K562 (cell line): Measurements from ENCODE around the gene ATP5PB. TPM values are rescaled to one million over a fixed set of nuclear protein-coding genes. Genes with fewer than 3 reads are reported as not detected.

Source experiments
- ATAC-seq: fragments of 200-7000 bp; cut with Tn5 transposase; 3 replicates; pipeline ENCODE4 v1.9.1; 2020; ENCODE audit warnings: moderate library complexity
- BruUV-seq: library from RNA; stranded (reverse); fragments of 400-500 nt; replicated peaks from 2 replicates; lab custom pipeline; 2021; lab: Mats Ljungman, UMichigan
- CTCF ChIA-PET: fragments of 300-600 bp; formaldehyde crosslinking; extraction: SDS; loops from one replicate; lab custom pipeline; 2021; ENCODE audit warnings: low intra/inter-chr PET ratio; lab: Yijun Ruan, JAX
- POLR2A ChIA-PET: fragments of 300-600, 350-650 bp; sonication (Branson Sonifier 250); formaldehyde crosslinking; extraction: SDS; loops from one replicate; lab custom pipeline; 2021; ENCODE audit warnings: antibody characterized with exemption, inconsistent platforms; lab: Yijun Ruan, JAX
- DNase-seq, 4 experiments: peaks; one replicate each; pipeline versions ENCODE4 v3.0.0 to v3.0.0-alpha.2; 2011 to 2018; ENCODE audit warnings: low spot score in 3 of 4, mixed read lengths in 3 of 4; ENCODE audit errors: extremely low read depth in 1 of 4
- FAIRE-seq: peaks from 2 replicates; lab custom pipeline; 2011; peaks lifted over from hg19 to GRCh38; lab: Jason Lieb, UNC
- H2AFZ ChIP-seq: 2 replicates; pipeline ENCODE4 v1.6.0; 2011; ENCODE audit warnings: low read depth, low read length, control low read depth, inconsistent platforms
- H3K27ac ChIP-seq: fragments of 200-600 bp; 3 replicates; pipeline ENCODE4 v1.8.0; 2011; ENCODE audit warnings: low read depth, mild to moderate bottlenecking, control low read depth, inconsistent platforms, low read length, moderate library complexity, mixed read lengths; ENCODE audit errors: extremely low read depth
- H3K27me3 ChIP-seq, 2 experiments: fragments of 300-600 bp in 1 of 2; 2 replicates in 1 of 2; 3 replicates in 1 of 2; pipeline versions ENCODE4 v1.6.0 to v1.8.0; 2011; ENCODE audit warnings: inconsistent platforms in 2 of 2, low read length in 2 of 2, mild to moderate bottlenecking in 1 of 2, mixed read lengths in 1 of 2, moderate library complexity in 1 of 2; ENCODE audit not compliant: control insufficient read depth in 2 of 2, insufficient read depth in 2 of 2
- H3K36me3 ChIP-seq: fragments of 300-600 bp; 3 replicates; pipeline ENCODE4 v1.8.0; 2011; ENCODE audit warnings: mild to moderate bottlenecking, low read length, inconsistent platforms; ENCODE audit not compliant: control insufficient read depth, insufficient read depth
- H3K4me1 ChIP-seq, 2 experiments: fragments of 200-600 bp in 1 of 2; replicated peaks in 1 of 2; 2 replicates in 1 of 2; 3 replicates in 1 of 2; pipeline versions ENCODE4 v1.5.1 to v1.8.0; 2011; ENCODE audit warnings: inconsistent platforms in 2 of 2, low read length in 2 of 2, mild to moderate bottlenecking in 1 of 2, mixed read lengths in 1 of 2, moderate library complexity in 1 of 2; ENCODE audit not compliant: control insufficient read depth in 2 of 2, insufficient read depth in 2 of 2
- H3K4me2 ChIP-seq: 2 replicates; pipeline ENCODE4 v1.6.1; 2011; ENCODE audit warnings: low read length, control low read depth, inconsistent platforms, mixed read lengths; ENCODE audit not compliant: insufficient read depth
- H3K4me3 ChIP-seq: fragments of 200-600 bp; sonication (generic), shearing (Covaris generic); 2 replicates; pipeline ENCODE4 v1.5.1; 2016; ENCODE audit warnings: control low read depth, inconsistent platforms
- H3K79me2 ChIP-seq: fragments of 200-600 bp; 3 replicates; pipeline ENCODE4 v1.8.0; 2011; ENCODE audit warnings: low read length, inconsistent platforms; ENCODE audit not compliant: control insufficient read depth, insufficient read depth
- H3K9ac ChIP-seq, 2 experiments: 2 replicates each; pipeline versions ENCODE4 v1.6.0 to v1.6.1; 2011; ENCODE audit warnings: low read depth in 2 of 2, low read length in 2 of 2, control low read depth in 1 of 2, inconsistent platforms in 1 of 2, mild to moderate bottlenecking in 1 of 2, mixed read lengths in 1 of 2; ENCODE audit not compliant: insufficient read depth in 1 of 2
- H3K9me1 ChIP-seq: one replicate; pipeline ENCODE4 v1.6.0; 2011; ENCODE audit warnings: inconsistent platforms, mild to moderate bottlenecking, low read length, moderate library complexity; ENCODE audit not compliant: control insufficient read depth, insufficient read depth
- H3K9me3 ChIP-seq: replicated peaks from 2 replicates; pipeline ENCODE4 v1.5.1; 2011; ENCODE audit warnings: low read depth, low read length, inconsistent platforms; ENCODE audit not compliant: control insufficient read depth, insufficient read depth
- H4K20me1 ChIP-seq: replicated peaks from 2 replicates; pipeline ENCODE4 v1.6.1; 2011; ENCODE audit warnings: low read length, inconsistent platforms, mixed read lengths; ENCODE audit not compliant: control insufficient read depth, insufficient read depth
- ARID1B ChIP-seq: fragments of 450-650 bp; IDR thresholded peaks from 2 replicates; pipeline ENCODE4 v1.6.1; 2016; ENCODE audit warnings: antibody characterized with exemption, mild to moderate bottlenecking, inconsistent platforms
- ATF1 ChIP-seq, 2 experiments: fragments of 450-650 bp in 1 of 2; IDR thresholded peaks; 2 replicates each; pipeline ENCODE4 v1.6.1; 2016; ENCODE audit warnings: missing compliant biosample characterization in 1 of 2, missing genetic modification characterization in 1 of 2
- CTBP1 ChIP-seq: fragments of 450-650 bp; IDR thresholded peaks from 2 replicates; pipeline ENCODE4 v1.6.1; 2016; ENCODE audit warnings: borderline replicate concordance
- GABPB1 ChIP-seq: sonication (generic); formaldehyde crosslinking; IDR thresholded peaks from 2 replicates; pipeline ENCODE4 v1.8.0; 2022; ENCODE audit warnings: mild to moderate bottlenecking, missing genetic modification reagents
- HNRNPH1 ChIP-seq: fragments of 200-400 bp; formaldehyde crosslinking; optimal IDR thresholded peaks from 2 replicates; pipeline ENCODE3; 2017; ENCODE audit warnings: low read depth, mild to moderate bottlenecking, low read length, moderate library complexity
- JUN ChIP-seq, 2 experiments: sonication (generic) in 1 of 2; formaldehyde crosslinking in 1 of 2; IDR thresholded peaks; 2 replicates each; pipeline versions ENCODE4 v1.6.1 to v1.8.0; 2012 to 2022; ENCODE audit warnings: borderline replicate concordance in 2 of 2, mild to moderate bottlenecking in 2 of 2, improper control_type of control experiment in 1 of 2, low read depth in 1 of 2, low read length in 1 of 2, missing genetic modification reagents in 1 of 2
- LCOR ChIP-seq: sonication (generic); formaldehyde crosslinking; IDR thresholded peaks from 2 replicates; pipeline ENCODE4 v1.8.0; 2022; ENCODE audit warnings: mild to moderate bottlenecking, missing genetic modification reagents
- MAZ ChIP-seq, 2 experiments: fragments of 450-650 bp in 1 of 2; sonication (generic) in 1 of 2; formaldehyde crosslinking; IDR thresholded peaks in 1 of 2; conservative IDR thresholded peaks in 1 of 2; 2 replicates each; pipeline versions ENCODE4 v1.4.0 to v1.5.0; 2020; ENCODE audit warnings: mild to moderate bottlenecking in 1 of 2, missing genetic modification reagents in 1 of 2
- MTA3 ChIP-seq: fragments of 450-650 bp; formaldehyde crosslinking; IDR thresholded peaks from 2 replicates; pipeline ENCODE4 v1.6.1; 2017; ENCODE audit warnings: mild to moderate bottlenecking, borderline replicate concordance
- NFIC ChIP-seq: fragments of 450-650 bp; IDR thresholded peaks from 2 replicates; pipeline ENCODE4 v1.6.1; 2017; ENCODE audit warnings: mild to moderate bottlenecking, inconsistent platforms
- NR2C1 ChIP-seq, 2 experiments: fragments of 450-650 bp; IDR thresholded peaks; 2 replicates each; pipeline ENCODE4 v1.6.1; 2017; ENCODE audit warnings: mild to moderate bottlenecking in 2 of 2, antibody characterized with exemption in 1 of 2, inconsistent platforms in 1 of 2, missing compliant biosample characterization in 1 of 2, missing genetic modification characterization in 1 of 2
- SMARCA4 ChIP-seq: fragments of 450-650 bp; IDR thresholded peaks from 2 replicates; pipeline ENCODE4 v1.6.1; 2016
- SMARCE1 ChIP-seq: fragments of 450-650 bp; IDR thresholded peaks from 2 replicates; pipeline ENCODE4 v1.7.1; 2016; ENCODE audit warnings: mild to moderate bottlenecking
- ZFX ChIP-seq: sonication (generic); formaldehyde crosslinking; IDR thresholded peaks from 2 replicates; pipeline ENCODE4 v1.8.0; 2022; ENCODE audit warnings: mild to moderate bottlenecking, missing genetic modification reagents, moderate library complexity
- ZNF253 ChIP-seq: fragments of 250-450 bp; sonication (Bioruptor Pico); conservative IDR thresholded peaks from 2 replicates; pipeline ENCODE4 v1.6.1; 2021; ENCODE audit warnings: mild to moderate bottlenecking
- ZNF436 ChIP-seq: fragments of 250-450, 450-650 bp; sonication (Bioruptor Pico); formaldehyde crosslinking; IDR thresholded peaks from 2 replicates; pipeline ENCODE4 v1.7.0; 2020; ENCODE audit warnings: mild to moderate bottlenecking
- WGBS: fragments of 100-300 bp; shearing (Covaris generic); methylation state at CpG from one replicate; pipeline ENCODE4 v1.1.6; 2016; ENCODE audit warnings: low coverage, mixed read lengths; ENCODE audit not compliant: insufficient coverage; ENCODE audit errors: missing lambda C conversion rate; 5-methylcytosine and 5-hydroxymethylcytosine counted together
- in situ Hi-C: fragments of 300-500 bp; cut with MboI; formaldehyde crosslinking; loops from 4 replicates; pipeline ENCODE4 v1.15.0; 2018; ENCODE audit warnings: inconsistent platforms, mixed read lengths
- intact Hi-C: fragments of 100-400 bp; cut with micrococcal nuclease; formaldehyde crosslinking; loops from 2 replicates; pipeline ENCODE4 v1.14.2; 2022
- polyA plus RNA-seq, 8 experiments: library from polyadenylated mRNA; depleted of rRNA in 4 of 8; stranded (reverse) in 5 of 8; unstranded in 3 of 8; fragments of >200 nt; fragmentation: Nextera tagmentation in 2 of 8; fragmentation: Illumina TruSeq in 1 of 8; extraction: Ambion mirVana in 2 of 8; extraction: Trizol in 1 of 8; gene quantifications; 2 replicates each; pipeline versions ENCODE4 v1.2.1 to v1.2.3, GENCODE V29; 2011 to 2014; ENCODE audit warnings: inconsistent platforms in 1 of 8, missing spikeins in 1 of 8
- total RNA-seq, 7 experiments: library from RNA; depleted of rRNA in 6 of 7; stranded (reverse); fragments of >200 nt in 6 of 7; fragmentation: Illumina TruSeq in 2 of 7; extraction: Trizol in 2 of 7; gene quantifications; 2 replicates each; pipeline versions ENCODE4 v1.2.1 to v1.2.3, GENCODE V29; 2011 to 2021; ENCODE audit warnings: low replicate concordance in 1 of 7
- TF ChIP-seq, protein P1 (sequence below): sonication (generic); formaldehyde crosslinking; IDR thresholded peaks from 2 replicates; pipeline ENCODE4 v1.5.0; 2020; ENCODE audit warnings: missing genetic modification reagents
- TF ChIP-seq, protein P2 (sequence below): sonication (generic); formaldehyde crosslinking; IDR thresholded peaks from 2 replicates; pipeline ENCODE4 v1.8.0; 2023; ENCODE audit warnings: mild to moderate bottlenecking, missing genetic modification reagents

The ATP5PB gene
- total and polyA plus RNA-seq, 9 of the 15 experiments (the other 6 are each of a cell fraction or from before 2014, with no cell fraction given) = 651 to 2,735 (median 1,061) TPM

DNA sequence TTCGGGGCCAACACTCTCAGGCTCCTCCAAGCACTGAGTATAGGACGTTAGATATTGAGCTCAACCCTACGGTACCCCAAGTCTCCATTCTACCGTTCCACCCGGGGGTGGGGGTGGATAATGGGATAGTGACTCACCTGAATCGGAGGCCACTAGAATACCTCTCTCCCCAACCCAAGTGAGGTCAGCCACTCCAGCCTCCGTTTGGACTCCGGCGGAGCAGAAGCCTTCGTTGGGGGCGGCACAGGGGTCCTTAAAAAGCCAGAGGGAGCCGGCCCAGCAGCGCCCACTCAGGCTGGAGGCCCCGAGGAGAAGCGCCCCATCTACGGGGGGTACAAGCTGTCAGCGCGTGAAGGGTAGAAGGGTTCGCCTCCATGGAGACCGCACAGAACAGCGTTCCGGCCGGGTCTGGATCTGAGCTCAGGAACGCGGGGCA lies 764 bp upstream of the ATP5PB start:
- DNase-seq (peak; percentile 48 to 56 (median 54)), FAIRE-seq (no peak), ATAC-seq (peak; percentile 40)
- Histone ChIP-seq H3K4me1 (peaks cover 9 to 28% of the 10 kb centered on the region in 2 experiments; a peak in 4 of 5 replicates), H3K9me3 (no peaks in the 10 kb centered on the region), H3K9me1 (no peaks in the 10 kb centered on the region), H3K36me3 (peaks cover 82% of the 10 kb centered on the region), H3K27ac (peak overlapping the region; percentile 75), H3K4me3 (peak overlapping the region; percentile 76), H2AFZ (peak overlapping the region; percentile 76), H3K79me2 (peaks cover 80% of the 10 kb centered on the region), H3K4me2 (peak overlapping the region; percentile 99), H3K27me3 (no peaks in the 10 kb centered on the region), H3K9ac (peak overlapping the region; percentile 98 to 99), H4K20me1 (no peaks in the 10 kb centered on the region)
- under 1% methylated on average over 25 of the region's 25 CpGs for WGBS
- BruUV-seq = no TSS peak
- CTCF ChIA-PET = no interaction called here
- intact Hi-C loops = no loop called here
- in situ Hi-C loops = no loop called here
- POLR2A ChIA-PET = interaction anchor here (0.5 to 5.4 kb wide), 13 partner anchors 10 to 1128 kb away, joined by 3 to 40 read pairs (median 4); no protein-coding TSS in a partner anchor
- TF ChIP-seq ZNF253 (CRISPR knock-in tag) (no peak), NR2C1 (IDR thresholded peaks at IDR 0.05) (no peak), NR2C1 (tag; IDR thresholded peaks at IDR 0.05) (0 out of 2 replicates have a peak, but pooled peaks have one; percentile 9), LCOR (0 out of 2 replicates have a peak, but pooled peaks have one; percentile 43), HNRNPH1 (no peak), MAZ (CRISPR knock-in tag; conservative IDR thresholded peaks at IDR 0.05 in 1 of 2, IDR thresholded peaks at IDR 0.05 in 1 of 2) (0 out of 4 replicates have a peak, but pooled peaks of 1 of the 2 experiments have one; percentile 35), ATF1 (CRISPR knock-in tag; IDR thresholded peaks at IDR 0.05) (no peak), ATF1 (tag; IDR thresholded peaks at IDR 0.05) (peak; percentile 12; the same call in 1 of the 2 replicates), ZNF436 (no peak), SMARCE1 (0 out of 2 replicates have a peak, but pooled peaks have one; percentile 62), ZFX (CRISPR knock-in tag) (no peak), NFIC (no peak), SMARCA4 (peak; percentile 27; the same call in 1 of the 2 replicates), MTA3 (peak; percentile 33; the same call in 1 of the 2 replicates), JUN (IDR thresholded peaks at IDR 0.05; ENCODE audit: borderline replicate concordance, low read depth, low read length) (peak; percentile 13; the same call in 1 of the 2 replicates), JUN (CRISPR knock-in tag; IDR thresholded peaks at IDR 0.05; ENCODE audit: borderline replicate concordance) (no peak), GABPB1 (CRISPR knock-in tag) (no peak), ARID1B (0 out of 2 replicates have a peak, but pooled peaks have one; percentile 23), CTBP1 (0 out of 2 replicates have a peak, but pooled peaks have one; percentile 28)
- TF ChIP-seq, protein P1, sequence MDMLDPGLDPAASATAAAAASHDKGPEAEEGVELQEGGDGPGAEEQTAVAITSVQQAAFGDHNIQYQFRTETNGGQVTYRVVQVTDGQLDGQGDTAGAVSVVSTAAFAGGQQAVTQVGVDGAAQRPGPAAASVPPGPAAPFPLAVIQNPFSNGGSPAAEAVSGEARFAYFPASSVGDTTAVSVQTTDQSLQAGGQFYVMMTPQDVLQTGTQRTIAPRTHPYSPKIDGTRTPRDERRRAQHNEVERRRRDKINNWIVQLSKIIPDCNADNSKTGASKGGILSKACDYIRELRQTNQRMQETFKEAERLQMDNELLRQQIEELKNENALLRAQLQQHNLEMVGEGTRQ = no peak
- TF ChIP-seq, protein P2, sequence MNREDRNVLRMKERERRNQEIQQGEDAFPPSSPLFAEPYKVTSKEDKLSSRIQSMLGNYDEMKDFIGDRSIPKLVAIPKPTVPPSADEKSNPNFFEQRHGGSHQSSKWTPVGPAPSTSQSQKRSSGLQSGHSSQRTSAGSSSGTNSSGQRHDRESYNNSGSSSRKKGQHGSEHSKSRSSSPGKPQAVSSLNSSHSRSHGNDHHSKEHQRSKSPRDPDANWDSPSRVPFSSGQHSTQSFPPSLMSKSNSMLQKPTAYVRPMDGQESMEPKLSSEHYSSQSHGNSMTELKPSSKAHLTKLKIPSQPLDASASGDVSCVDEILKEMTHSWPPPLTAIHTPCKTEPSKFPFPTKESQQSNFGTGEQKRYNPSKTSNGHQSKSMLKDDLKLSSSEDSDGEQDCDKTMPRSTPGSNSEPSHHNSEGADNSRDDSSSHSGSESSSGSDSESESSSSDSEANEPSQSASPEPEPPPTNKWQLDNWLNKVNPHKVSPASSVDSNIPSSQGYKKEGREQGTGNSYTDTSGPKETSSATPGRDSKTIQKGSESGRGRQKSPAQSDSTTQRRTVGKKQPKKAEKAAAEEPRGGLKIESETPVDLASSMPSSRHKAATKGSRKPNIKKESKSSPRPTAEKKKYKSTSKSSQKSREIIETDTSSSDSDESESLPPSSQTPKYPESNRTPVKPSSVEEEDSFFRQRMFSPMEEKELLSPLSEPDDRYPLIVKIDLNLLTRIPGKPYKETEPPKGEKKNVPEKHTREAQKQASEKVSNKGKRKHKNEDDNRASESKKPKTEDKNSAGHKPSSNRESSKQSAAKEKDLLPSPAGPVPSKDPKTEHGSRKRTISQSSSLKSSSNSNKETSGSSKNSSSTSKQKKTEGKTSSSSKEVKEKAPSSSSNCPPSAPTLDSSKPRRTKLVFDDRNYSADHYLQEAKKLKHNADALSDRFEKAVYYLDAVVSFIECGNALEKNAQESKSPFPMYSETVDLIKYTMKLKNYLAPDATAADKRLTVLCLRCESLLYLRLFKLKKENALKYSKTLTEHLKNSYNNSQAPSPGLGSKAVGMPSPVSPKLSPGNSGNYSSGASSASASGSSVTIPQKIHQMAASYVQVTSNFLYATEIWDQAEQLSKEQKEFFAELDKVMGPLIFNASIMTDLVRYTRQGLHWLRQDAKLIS (CRISPR knock-in tag) = 0 out of 2 replicates have a peak, but pooled peaks have one; percentile 75
